MM.1S (cell line): Measurements from ENCODE around the gene ANKRD13B.

ENCODE experiments used
- EZH2 ChIP-seq: fragments of 300-600 bp; sonication (generic); optimal IDR thresholded peaks from 2 replicates; pipeline ENCODE3; 2017; ENCODE audit warnings: low read depth, mild to moderate bottlenecking, antibody characterized with exemption, low read length, mixed read lengths
- EZH2phosphoT487 ChIP-seq: fragments of 300-600 bp; sonication (generic); IDR thresholded peaks from 2 replicates; pipeline ENCODE4 v1.6.1; 2018; ENCODE audit warnings: antibody characterized with exemption, low read length
- TF ChIP-seq, protein P1 (sequence below): fragments of 300-600 bp; sonication (generic); IDR thresholded peaks from 2 replicates; pipeline ENCODE4 v1.5.1; 2016; ENCODE audit warnings: antibody characterized with exemption, low read length, mixed read lengths

DNA sequence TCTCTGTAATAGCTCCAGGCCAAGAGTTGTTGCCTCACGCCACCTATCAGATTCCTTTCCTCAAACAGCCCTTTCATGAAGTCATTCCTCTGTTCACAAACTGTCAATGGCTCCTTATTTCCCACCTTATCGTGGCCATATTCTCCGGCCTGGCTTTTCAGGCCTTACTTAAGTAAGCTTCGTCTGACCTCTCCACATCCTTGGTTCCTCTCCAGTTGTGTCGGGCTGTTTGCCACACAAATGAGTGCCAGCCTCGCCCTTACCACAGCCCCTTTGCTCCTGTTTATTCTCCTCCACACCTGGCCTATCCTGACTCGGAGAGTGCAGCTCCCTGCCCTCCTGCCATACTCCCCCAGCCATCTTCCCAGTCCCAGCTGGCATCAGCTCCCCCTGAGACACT lies 22.4 kb upstream of the ANKRD13B start:
- TF ChIP-seq, protein P1, sequence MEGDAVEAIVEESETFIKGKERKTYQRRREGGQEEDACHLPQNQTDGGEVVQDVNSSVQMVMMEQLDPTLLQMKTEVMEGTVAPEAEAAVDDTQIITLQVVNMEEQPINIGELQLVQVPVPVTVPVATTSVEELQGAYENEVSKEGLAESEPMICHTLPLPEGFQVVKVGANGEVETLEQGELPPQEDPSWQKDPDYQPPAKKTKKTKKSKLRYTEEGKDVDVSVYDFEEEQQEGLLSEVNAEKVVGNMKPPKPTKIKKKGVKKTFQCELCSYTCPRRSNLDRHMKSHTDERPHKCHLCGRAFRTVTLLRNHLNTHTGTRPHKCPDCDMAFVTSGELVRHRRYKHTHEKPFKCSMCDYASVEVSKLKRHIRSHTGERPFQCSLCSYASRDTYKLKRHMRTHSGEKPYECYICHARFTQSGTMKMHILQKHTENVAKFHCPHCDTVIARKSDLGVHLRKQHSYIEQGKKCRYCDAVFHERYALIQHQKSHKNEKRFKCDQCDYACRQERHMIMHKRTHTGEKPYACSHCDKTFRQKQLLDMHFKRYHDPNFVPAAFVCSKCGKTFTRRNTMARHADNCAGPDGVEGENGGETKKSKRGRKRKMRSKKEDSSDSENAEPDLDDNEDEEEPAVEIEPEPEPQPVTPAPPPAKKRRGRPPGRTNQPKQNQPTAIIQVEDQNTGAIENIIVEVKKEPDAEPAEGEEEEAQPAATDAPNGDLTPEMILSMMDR, result no peak
- TF ChIP-seq EZH2phosphoT487 (no peak), EZH2 (no peak)
